ENCODE results near the gene FHL2.

GRCh38 chr2:105388971-105389381 is 9.9 kb downstream of the FHL2 start:
- TF ChIP-seq, protein P1, sequence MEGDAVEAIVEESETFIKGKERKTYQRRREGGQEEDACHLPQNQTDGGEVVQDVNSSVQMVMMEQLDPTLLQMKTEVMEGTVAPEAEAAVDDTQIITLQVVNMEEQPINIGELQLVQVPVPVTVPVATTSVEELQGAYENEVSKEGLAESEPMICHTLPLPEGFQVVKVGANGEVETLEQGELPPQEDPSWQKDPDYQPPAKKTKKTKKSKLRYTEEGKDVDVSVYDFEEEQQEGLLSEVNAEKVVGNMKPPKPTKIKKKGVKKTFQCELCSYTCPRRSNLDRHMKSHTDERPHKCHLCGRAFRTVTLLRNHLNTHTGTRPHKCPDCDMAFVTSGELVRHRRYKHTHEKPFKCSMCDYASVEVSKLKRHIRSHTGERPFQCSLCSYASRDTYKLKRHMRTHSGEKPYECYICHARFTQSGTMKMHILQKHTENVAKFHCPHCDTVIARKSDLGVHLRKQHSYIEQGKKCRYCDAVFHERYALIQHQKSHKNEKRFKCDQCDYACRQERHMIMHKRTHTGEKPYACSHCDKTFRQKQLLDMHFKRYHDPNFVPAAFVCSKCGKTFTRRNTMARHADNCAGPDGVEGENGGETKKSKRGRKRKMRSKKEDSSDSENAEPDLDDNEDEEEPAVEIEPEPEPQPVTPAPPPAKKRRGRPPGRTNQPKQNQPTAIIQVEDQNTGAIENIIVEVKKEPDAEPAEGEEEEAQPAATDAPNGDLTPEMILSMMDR (IDR thresholded peaks at IDR 0.05) = no peak
- TF ChIP-seq POLR2A (IDR thresholded peaks at IDR 0.05) (no peak), EP300 (IDR thresholded peaks at IDR 0.05) (peak; percentile 47 to 84)
